MM.1S (cell line): Measurements from ENCODE around the gene TRIOBP.

Experiments
- EZH2phosphoT487 ChIP-seq: fragments of 300-600 bp; sonication (generic); IDR thresholded peaks from 2 replicates; pipeline ENCODE4 v1.6.1; 2018; ENCODE audit warnings: antibody characterized with exemption, low read length
- TF ChIP-seq, protein P1 (sequence below): fragments of 300-600 bp; sonication (generic); IDR thresholded peaks from 2 replicates; pipeline ENCODE4 v1.5.1; 2016; ENCODE audit warnings: antibody characterized with exemption, low read length, mixed read lengths

- TF ChIP-seq, protein P1, sequence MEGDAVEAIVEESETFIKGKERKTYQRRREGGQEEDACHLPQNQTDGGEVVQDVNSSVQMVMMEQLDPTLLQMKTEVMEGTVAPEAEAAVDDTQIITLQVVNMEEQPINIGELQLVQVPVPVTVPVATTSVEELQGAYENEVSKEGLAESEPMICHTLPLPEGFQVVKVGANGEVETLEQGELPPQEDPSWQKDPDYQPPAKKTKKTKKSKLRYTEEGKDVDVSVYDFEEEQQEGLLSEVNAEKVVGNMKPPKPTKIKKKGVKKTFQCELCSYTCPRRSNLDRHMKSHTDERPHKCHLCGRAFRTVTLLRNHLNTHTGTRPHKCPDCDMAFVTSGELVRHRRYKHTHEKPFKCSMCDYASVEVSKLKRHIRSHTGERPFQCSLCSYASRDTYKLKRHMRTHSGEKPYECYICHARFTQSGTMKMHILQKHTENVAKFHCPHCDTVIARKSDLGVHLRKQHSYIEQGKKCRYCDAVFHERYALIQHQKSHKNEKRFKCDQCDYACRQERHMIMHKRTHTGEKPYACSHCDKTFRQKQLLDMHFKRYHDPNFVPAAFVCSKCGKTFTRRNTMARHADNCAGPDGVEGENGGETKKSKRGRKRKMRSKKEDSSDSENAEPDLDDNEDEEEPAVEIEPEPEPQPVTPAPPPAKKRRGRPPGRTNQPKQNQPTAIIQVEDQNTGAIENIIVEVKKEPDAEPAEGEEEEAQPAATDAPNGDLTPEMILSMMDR: no peak
- no peak for TF ChIP-seq EZH2phosphoT487
Observed at GRCh38 chr22:37675930-37676735, 20.7 kb upstream of the TRIOBP start.
